ENCODE measurements around the gene CASQ2. TPM values are rescaled to one million over a fixed set of nuclear protein-coding genes. Genes with fewer than 3 reads are reported as not detected.

CASQ2 gene
- polyA plus RNA-seq, 3 donors from 2014 or later: not detected

DNA sequence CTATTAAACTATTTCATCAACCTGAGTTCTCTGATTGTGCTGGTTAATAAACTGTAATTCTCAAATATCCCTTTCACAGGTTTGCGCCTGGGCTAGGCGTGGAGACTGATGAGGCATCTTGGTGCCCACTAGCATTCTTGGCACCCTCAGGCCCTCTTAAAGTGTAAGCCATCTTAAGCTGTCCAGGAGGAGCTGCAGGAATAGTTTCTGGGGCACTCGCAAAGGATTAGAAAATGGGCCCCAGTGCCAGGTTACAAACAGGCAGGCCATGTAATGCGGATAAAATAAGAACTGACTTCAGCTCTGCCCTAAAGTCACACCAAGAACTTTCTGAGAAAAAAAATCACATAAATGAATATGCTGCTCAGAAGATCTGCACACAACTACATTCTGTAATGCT, 1.1 kb downstream of the CASQ2 start:
- Mint-ChIP-seq H3K27me3 (ENCODE audit: low read depth in 3 of 3) (peaks cover 2 to 8% (median 4%) of the 10 kb centered on the region in 3 donors), H3K27ac (no peak overlapping the region), H3K4me3 (no peak overlapping the region), H3K9me3 (no peaks in the 10 kb centered on the region), H3K4me1 (no peaks in the 10 kb centered on the region), H3K36me3 (no peaks in the 10 kb centered on the region)
- DNase-seq: no peak

DNA sequence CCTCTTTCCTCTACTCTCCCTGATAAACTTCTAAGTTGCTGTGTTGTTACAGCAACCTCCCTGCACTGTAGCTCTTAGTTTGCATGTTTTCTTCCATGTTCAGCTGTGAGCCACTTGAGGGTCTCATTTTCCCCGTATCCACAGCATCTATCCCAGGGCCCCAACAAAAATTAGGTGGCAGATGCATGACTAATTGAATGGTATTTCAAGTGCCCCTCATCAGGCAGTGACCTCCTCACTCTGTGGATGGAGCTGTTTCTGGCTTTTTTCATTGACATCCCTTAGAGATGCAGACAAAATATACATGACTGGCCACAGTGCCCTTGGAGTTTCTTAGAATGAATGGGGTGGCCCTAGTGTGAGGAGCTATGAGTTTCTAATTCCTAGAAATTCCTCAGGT, 3.4 kb downstream of the CASQ2 start:
- H3K36me3 Mint-ChIP-seq: no peaks in the 10 kb centered on the region
- H3K27me3 Mint-ChIP-seq (ENCODE audit: low read depth in 3 of 3): peaks cover 0 to 6% (median 2%) of the 10 kb centered on the region in 3 donors
- no peak overlapping the region for H3K4me3 Mint-ChIP-seq
- no peak for DNase-seq
- H3K9me3 Mint-ChIP-seq: no peaks in the 10 kb centered on the region
- H3K4me1 Mint-ChIP-seq: no peaks in the 10 kb centered on the region
- H3K27ac Mint-ChIP-seq: no peak overlapping the region

DNA sequence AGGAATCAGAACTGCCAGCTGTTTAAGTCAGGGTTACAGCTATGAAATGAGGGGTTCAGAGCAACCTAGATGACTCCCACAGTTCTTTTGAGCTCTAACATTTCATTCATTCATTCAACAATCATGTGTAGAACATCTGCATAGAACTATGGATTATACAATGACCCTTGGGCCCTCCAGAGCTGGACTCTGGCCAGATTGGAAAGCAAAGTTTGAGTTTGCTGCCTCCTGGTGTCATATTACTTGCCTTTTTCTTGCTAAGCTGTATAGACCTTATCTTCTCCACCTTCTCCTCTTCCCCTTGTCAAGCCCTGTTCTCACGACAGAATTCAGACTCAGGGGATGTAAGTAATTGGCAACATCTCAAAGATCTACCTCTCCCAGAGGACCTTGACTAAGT, 4.0 kb downstream of the CASQ2 start:
- no peaks in the 10 kb centered on the region for H3K9me3 Mint-ChIP-seq

GRCh38 chr1:115762779-115763178, 5.7 kb downstream of the CASQ2 start:
- Mint-ChIP-seq H3K4me3 (no peak overlapping the region), H3K4me1 (no peaks in the 10 kb centered on the region), H3K9me3 (peaks cover 0 to 3% (median 0%) of the 10 kb centered on the region in 6 donors), H3K27me3 (ENCODE audit: low read depth in 3 of 3) (peaks cover 0 to 4% (median 4%) of the 10 kb centered on the region in 3 donors), H3K27ac (no peak overlapping the region), H3K36me3 (no peaks in the 10 kb centered on the region)
- no peak for DNase-seq

More for the DNA sequence above, 4.0 kb downstream of the CASQ2 start:
- H3K27me3 Mint-ChIP-seq (ENCODE audit: low read depth in 3 of 3): peaks cover 0 to 6% (median 2%) of the 10 kb centered on the region in 3 donors
- H3K27ac Mint-ChIP-seq: no peak overlapping the region
- no peak overlapping the region for H3K4me3 Mint-ChIP-seq
- H3K36me3 Mint-ChIP-seq: no peaks in the 10 kb centered on the region
- DNase-seq: no peak
- no peaks in the 10 kb centered on the region for H3K4me1 Mint-ChIP-seq

DNA sequence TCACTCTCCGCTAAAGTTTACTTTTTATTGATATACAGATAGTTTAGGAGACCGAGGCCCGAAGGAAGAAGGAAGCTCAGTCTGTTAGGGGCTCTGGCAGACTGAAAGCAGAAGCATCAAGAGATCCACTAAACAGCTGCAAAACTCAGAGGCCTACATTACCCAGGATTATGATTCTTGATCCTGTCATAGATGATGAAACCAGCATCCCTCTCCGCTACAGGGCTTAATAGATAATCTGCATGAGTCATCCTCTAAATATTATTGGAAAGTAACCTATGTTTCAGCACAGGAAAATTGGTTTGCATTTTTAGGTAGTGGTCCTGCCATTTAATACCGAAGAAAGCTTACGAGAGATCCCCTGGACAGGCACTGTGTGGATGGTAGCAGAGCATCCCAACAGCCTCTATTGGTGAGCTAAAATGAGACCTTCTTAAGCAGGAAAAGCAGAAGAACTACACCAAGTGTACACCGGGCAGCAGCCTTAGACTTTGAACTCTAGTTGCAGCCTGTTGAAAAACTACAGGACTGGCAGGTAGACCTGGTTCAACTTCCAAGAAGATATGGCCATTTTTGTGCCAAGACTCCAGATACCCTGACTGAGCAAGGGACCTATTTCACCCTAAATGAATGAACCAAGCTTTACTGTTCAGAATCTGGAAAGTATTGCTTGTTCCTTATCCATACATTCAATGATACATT, 6.8 kb downstream of the CASQ2 start:
- Mint-ChIP-seq H3K36me3 (no peaks in the 10 kb centered on the region), H3K9me3 (peaks cover 0 to 3% (median 0%) of the 10 kb centered on the region in 6 donors), H3K4me3 (no peak overlapping the region), H3K27me3 (ENCODE audit: low read depth in 3 of 3) (peaks cover 0 to 4% (median 4%) of the 10 kb centered on the region in 3 donors), H3K27ac (no peak overlapping the region), H3K4me1 (no peaks in the 10 kb centered on the region)
- no peak for DNase-seq

DNA sequence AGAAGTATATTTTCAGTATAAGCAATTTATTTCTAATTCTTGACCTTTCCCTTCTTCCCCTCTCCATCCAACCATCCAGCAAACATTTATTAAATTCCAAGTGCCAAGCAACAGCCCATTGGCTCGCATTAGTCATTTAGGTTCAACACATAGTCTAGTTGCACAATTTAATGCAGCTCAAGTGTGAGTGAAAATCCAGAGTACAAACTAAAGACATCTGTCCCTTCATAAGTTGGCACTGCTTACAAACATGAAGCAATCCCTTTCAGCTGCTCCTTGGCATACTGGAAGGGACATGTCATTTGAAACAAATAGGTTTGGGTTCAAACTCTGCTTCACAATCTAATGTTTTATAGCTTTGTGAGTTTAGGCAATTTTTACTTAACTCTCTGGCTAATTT, 10.7 kb downstream of the CASQ2 start:
- Mint-ChIP-seq H3K9me3 (peaks cover 0 to 3% (median 0%) of the 10 kb centered on the region in 6 donors), H3K4me1 (no peaks in the 10 kb centered on the region), H3K27me3 (ENCODE audit: low read depth in 3 of 3) (peaks cover 0 to 4% (median 2%) of the 10 kb centered on the region in 3 donors), H3K4me3 (no peak overlapping the region), H3K27ac (peak overlapping the region in 1 of 6 donors; percentile 42), H3K36me3 (no peaks in the 10 kb centered on the region)
- no peak for DNase-seq

GRCh38 chr1:115757326-115757725, 11.2 kb downstream of the CASQ2 start:
- DNase-seq: no peak
- peaks cover 0 to 4% (median 2%) of the 10 kb centered on the region in 3 donors for H3K27me3 Mint-ChIP-seq (ENCODE audit: low read depth in 3 of 3)
- no peak overlapping the region for H3K27ac Mint-ChIP-seq
- peaks cover 0 to 3% (median 0%) of the 10 kb centered on the region in 6 donors for H3K9me3 Mint-ChIP-seq
- H3K4me1 Mint-ChIP-seq: no peaks in the 10 kb centered on the region
- no peaks in the 10 kb centered on the region for H3K36me3 Mint-ChIP-seq
- no peak overlapping the region for H3K4me3 Mint-ChIP-seq

GRCh38 chr1:115755456-115756370, 12.8 kb downstream of the CASQ2 start:
- no peak for DNase-seq
- Mint-ChIP-seq H3K9me3 (peaks cover 0 to 3% (median 0%) of the 10 kb centered on the region in 6 donors), H3K4me3 (no peak overlapping the region), H3K27ac (no peak overlapping the region), H3K36me3 (no peaks in the 10 kb centered on the region), H3K4me1 (no peaks in the 10 kb centered on the region), H3K27me3 (ENCODE audit: low read depth in 3 of 3) (peaks cover 0 to 7% (median 2%) of the 10 kb centered on the region in 3 donors)

DNA sequence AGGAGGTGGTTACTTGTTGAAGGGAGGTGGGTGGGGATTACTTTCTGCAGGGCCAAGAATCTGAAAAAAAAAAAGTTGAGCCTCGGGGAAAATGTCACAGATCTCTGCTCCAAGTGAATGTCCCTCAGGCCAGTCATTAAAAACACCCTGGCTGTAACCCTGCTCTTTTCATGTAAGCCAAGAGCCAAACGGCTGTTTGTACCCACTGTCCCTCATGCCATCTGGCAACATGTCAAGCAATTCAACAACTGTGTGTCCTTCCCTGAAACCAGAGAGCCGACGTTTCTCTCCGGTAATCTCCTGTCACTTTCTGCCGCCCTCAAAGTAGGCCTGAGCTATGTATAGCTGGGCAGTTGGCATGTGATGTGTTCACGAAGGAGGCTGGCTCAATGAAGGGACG, 14.7 kb downstream of the CASQ2 start:
- Mint-ChIP-seq H3K27me3 (ENCODE audit: low read depth in 3 of 3) (peaks cover 2 to 5% (median 5%) of the 10 kb centered on the region in 3 donors), H3K36me3 (no peaks in the 10 kb centered on the region), H3K27ac (no peak overlapping the region), H3K4me3 (no peak overlapping the region), H3K9me3 (peaks cover 0 to 2% (median 0%) of the 10 kb centered on the region in 6 donors), H3K4me1 (no peaks in the 10 kb centered on the region)
- DNase-seq: no peak

DNA sequence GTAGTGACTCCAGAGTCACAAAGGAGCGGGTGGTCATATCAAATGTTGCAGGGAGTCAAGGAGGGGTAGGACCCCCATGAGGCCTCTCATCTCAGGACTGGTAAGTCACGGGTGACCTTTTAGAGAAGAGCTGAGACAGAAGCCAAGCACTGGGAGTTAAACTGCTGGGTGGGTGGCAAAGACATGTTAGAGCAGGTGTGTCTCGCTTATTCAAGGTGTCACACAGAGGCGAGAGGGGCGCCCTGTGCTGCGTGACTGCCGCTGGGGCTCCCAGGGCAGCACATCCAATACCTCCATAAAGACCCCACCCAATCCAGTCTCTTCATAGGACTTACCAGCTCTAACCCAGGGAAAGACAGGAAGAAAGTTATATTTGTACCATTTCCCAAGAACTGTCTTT, 15.2 kb downstream of the CASQ2 start:
- no peak overlapping the region for H3K4me3 Mint-ChIP-seq
- no peak for DNase-seq
- H3K27ac Mint-ChIP-seq: no peak overlapping the region
- no peaks in the 10 kb centered on the region for H3K36me3 Mint-ChIP-seq
- peaks cover 0 to 2% (median 0%) of the 10 kb centered on the region in 6 donors for H3K9me3 Mint-ChIP-seq
- peaks cover 2 to 5% (median 5%) of the 10 kb centered on the region in 3 donors for H3K27me3 Mint-ChIP-seq (ENCODE audit: low read depth in 3 of 3)
- H3K4me1 Mint-ChIP-seq: no peaks in the 10 kb centered on the region

- H3K4me3 Mint-ChIP-seq: no peak overlapping the region
- no peaks in the 10 kb centered on the region for H3K4me1 Mint-ChIP-seq
- DNase-seq: no peak
- H3K27ac Mint-ChIP-seq: no peak overlapping the region
- H3K36me3 Mint-ChIP-seq: no peaks in the 10 kb centered on the region
- peaks cover 5 to 7% (median 5%) of the 10 kb centered on the region in 3 donors for H3K27me3 Mint-ChIP-seq (ENCODE audit: low read depth in 3 of 3)
- H3K9me3 Mint-ChIP-seq: no peaks in the 10 kb centered on the region
Observed at GRCh38 chr1:115748401-115749150, 19.9 kb downstream of the CASQ2 start.

GRCh38 chr1:115746021-115746690, 22.4 kb downstream of the CASQ2 start:
- Mint-ChIP-seq H3K27ac (no peak overlapping the region), H3K9me3 (peaks cover 0 to 2% (median 0%) of the 10 kb centered on the region in 6 donors), H3K27me3 (ENCODE audit: low read depth in 3 of 3) (peaks cover 2 to 5% (median 3%) of the 10 kb centered on the region in 3 donors), H3K36me3 (no peaks in the 10 kb centered on the region), H3K4me3 (no peak overlapping the region), H3K4me1 (no peaks in the 10 kb centered on the region)
- no peak for DNase-seq

- no peak for DNase-seq
- Mint-ChIP-seq H3K27ac (no peak overlapping the region), H3K36me3 (no peaks in the 10 kb centered on the region), H3K9me3 (peaks cover 0 to 2% (median 0%) of the 10 kb centered on the region in 6 donors), H3K4me1 (no peaks in the 10 kb centered on the region), H3K4me3 (no peak overlapping the region), H3K27me3 (ENCODE audit: low read depth in 3 of 3) (peaks cover 2 to 3% (median 2%) of the 10 kb centered on the region in 3 donors)
Observed at GRCh38 chr1:115744646-115745275, 23.8 kb downstream of the CASQ2 start.

Measured in immature natural killer cell (primary cell).